OCI-LY7 (cell line): Measurements from ENCODE around the gene CD2BP2. TPM values are rescaled to one million over a fixed set of nuclear protein-coding genes. Genes with fewer than 3 reads are reported as not detected.
"Not testable (repeated sequence)": the region's sequence is repeated elsewhere in the genome, so short reads cannot be mapped to it uniquely, and the experiment has no call there.

Experiments used
- BruUV-seq: library from RNA; stranded (reverse); fragments of 400-500 nt; replicated peaks from 2 replicates; lab custom pipeline; 2021; lab: Mats Ljungman, UMichigan
- CTCF ChIA-PET: fragments of 300-600 bp; sonication (Branson Sonifier 250); formaldehyde crosslinking; loops from one replicate; lab custom pipeline; 2022; ENCODE audit warnings: antibody characterized with exemption; ENCODE audit not compliant: unreplicated experiment; lab: Charles Lee
- POLR2A ChIA-PET: fragments of 300-600 bp; sonication (Branson Sonifier 250); formaldehyde crosslinking; loops from one replicate; lab custom pipeline; 2022; ENCODE audit warnings: antibody characterized with exemption; lab: Charles Lee
- DNase-seq: peaks from one replicate; pipeline ENCODE4 v3.0.0-alpha.2; 2015; ENCODE audit warnings: low spot score
- H2AFZ ChIP-seq: fragments of 200-600 bp; sonication (generic), shearing (Covaris generic); 2 replicates; pipeline ENCODE4 v1.6.1; 2014; ENCODE audit warnings: mild to moderate bottlenecking, antibody characterized with exemption, low read length, moderate library complexity
- H3K27ac ChIP-seq: fragments of 200-600 bp; sonication (generic); 2 replicates; pipeline ENCODE4 v1.5.1; 2014; ENCODE audit warnings: mixed run types, low read depth, mild to moderate bottlenecking, moderate library complexity, low read length, inconsistent platforms; ENCODE audit not compliant: poor library complexity, severe bottlenecking
- H3K36me3 ChIP-seq: fragments of 200-600 bp; sonication (generic); 2 replicates; pipeline ENCODE4 v1.6.1; 2014; ENCODE audit warnings: mild to moderate bottlenecking, antibody characterized with exemption, low read length, moderate library complexity, mixed read lengths; ENCODE audit not compliant: insufficient read depth
- H3K4me1 ChIP-seq: fragments of 200-600 bp; sonication (generic); 2 replicates; pipeline ENCODE4 v1.5.1; 2014; ENCODE audit warnings: mild to moderate bottlenecking, low read length; ENCODE audit not compliant: insufficient read depth, poor library complexity, severe bottlenecking
- H3K4me2 ChIP-seq: fragments of 200-600 bp; sonication (generic); 2 replicates; pipeline ENCODE4 v1.6.1; 2014; ENCODE audit warnings: mild to moderate bottlenecking, low read length
- H3K4me3 ChIP-seq: fragments of 200-600 bp; sonication (generic); 2 replicates; pipeline ENCODE4 v1.5.1; 2014; ENCODE audit warnings: mild to moderate bottlenecking, low read depth, low read length; ENCODE audit not compliant: poor library complexity, severe bottlenecking
- H3K79me2 ChIP-seq: fragments of 200-600 bp; sonication (generic); 2 replicates; pipeline ENCODE4 v1.6.1; 2016; ENCODE audit warnings: low read depth, mild to moderate bottlenecking, low read length, moderate library complexity, mixed read lengths; ENCODE audit not compliant: insufficient read depth
- H3K9me2 ChIP-seq: fragments of 200-600 bp; sonication (generic); 2 replicates; pipeline ENCODE4 v1.6.1; 2016; ENCODE audit warnings: mild to moderate bottlenecking, low read length, mixed read lengths; ENCODE audit not compliant: insufficient read depth
- H3K9me3 ChIP-seq: fragments of 200-600 bp; sonication (generic); 2 replicates; pipeline ENCODE4 v1.6.1; 2014; ENCODE audit warnings: mild to moderate bottlenecking, mixed run types, low read length, mixed read lengths
- H4K20me1 ChIP-seq: fragments of 200-600 bp; sonication (generic); 2 replicates; pipeline ENCODE4 v1.6.1; 2014; ENCODE audit warnings: mild to moderate bottlenecking, antibody characterized with exemption, low read length, moderate library complexity, mixed read lengths; ENCODE audit not compliant: insufficient read depth
- CTCF ChIP-seq: fragments of 200-600 bp; sonication (generic); conservative IDR thresholded peaks from 2 replicates; pipeline ENCODE4 v1.5.1; 2014; ENCODE audit warnings: mild to moderate bottlenecking, antibody characterized with exemption, low read length, moderate library complexity, mixed read lengths
- EZH2phosphoT487 ChIP-seq: fragments of 200-600 bp; sonication (generic); IDR thresholded peaks from 2 replicates; pipeline ENCODE4 v1.6.1; 2018; ENCODE audit warnings: low read depth, borderline replicate concordance, mild to moderate bottlenecking, mixed run types, antibody characterized with exemption, low read length, moderate library complexity, mixed read lengths
- intact Hi-C: fragments of 100-400 bp; cut with micrococcal nuclease; formaldehyde crosslinking; loops from one replicate; pipeline ENCODE4 v1.10.0; 2022; ENCODE audit not compliant: unreplicated experiment
- total RNA-seq, 2 experiments: library from RNA; depleted of rRNA in 1 of 2; stranded (reverse); fragments of >200 nt in 1 of 2; shearing (Covaris generic) in 1 of 2; gene quantifications; 2 replicates each; pipeline ENCODE4 v1.2.3, GENCODE V29; 2014 to 2022

The CD2BP2 gene
- total RNA-seq, 2 experiments from 2014 or later: 69.2 to 111 TPM

DNA sequence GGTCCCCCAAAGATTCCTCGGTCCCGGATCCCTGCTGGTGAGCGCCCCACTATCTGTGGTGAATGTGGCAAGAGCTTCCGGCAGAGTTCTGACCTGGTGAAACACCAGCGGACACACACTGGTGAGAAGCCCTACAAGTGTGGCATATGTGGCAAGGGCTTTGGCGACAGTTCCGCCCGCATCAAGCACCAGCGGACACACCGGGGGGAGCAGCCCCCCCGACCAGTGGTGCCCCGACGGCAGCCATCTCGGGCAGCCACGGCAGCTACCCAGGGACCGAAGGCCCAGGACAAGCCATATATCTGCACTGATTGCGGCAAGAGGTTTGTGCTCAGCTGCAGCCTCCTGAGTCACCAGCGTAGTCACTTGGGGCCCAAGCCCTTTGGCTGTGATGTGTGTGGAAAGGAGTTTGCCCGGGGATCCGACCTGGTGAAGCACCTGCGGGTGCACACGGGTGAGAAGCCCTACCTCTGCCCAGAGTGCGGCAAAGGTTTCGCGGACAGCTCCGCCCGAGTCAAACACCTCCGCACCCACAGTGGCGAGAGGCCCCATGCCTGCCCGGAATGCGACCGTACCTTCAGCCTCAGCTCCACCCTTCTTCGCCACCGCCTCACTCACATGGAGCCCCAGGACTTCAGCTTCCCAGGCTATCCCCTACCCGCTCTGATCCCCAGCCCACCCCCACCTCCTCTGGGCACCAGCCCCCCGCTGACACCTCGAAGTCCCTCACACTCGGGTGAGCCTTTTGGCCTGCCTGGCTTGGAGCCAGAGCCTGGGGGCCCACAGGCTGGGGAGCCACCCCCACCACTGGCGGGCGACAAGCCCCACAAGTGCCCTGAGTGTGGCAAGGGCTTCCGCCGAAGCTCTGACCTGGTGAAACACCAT is 42.9 kb upstream of the CD2BP2 start:
- Histone ChIP-seq H3K4me2 (no peak overlapping the region), H3K9me2 (no peaks in the 10 kb centered on the region), H3K4me1 (peaks cover 23% of the 10 kb centered on the region), H3K9me3 (no peaks in the 10 kb centered on the region), H3K79me2 (peaks cover 17% of the 10 kb centered on the region), H3K4me3 (no peak overlapping the region), H2AFZ (no peak overlapping the region), H4K20me1 (0 out of 2 replicates have a peak, but pooled peaks cover 5% of the 10 kb centered on the region), H3K27ac (no peak overlapping the region), H3K36me3 (peaks cover 30% of the 10 kb centered on the region)
- intact Hi-C loops: no loop called here
- DNase-seq: no peak
- no TSS peak for BruUV-seq
- CTCF ChIA-PET: no interaction called here
- no peak for TF ChIP-seq EZH2phosphoT487
- TF ChIP-seq CTCF: no peak
- POLR2A ChIA-PET: interaction anchor here (0.6 to 1.0 kb wide), 3 partner anchors 20 to 45 kb away, joined by 3 to 5 read pairs (median 3); no protein-coding TSS in a partner anchor

DNA sequence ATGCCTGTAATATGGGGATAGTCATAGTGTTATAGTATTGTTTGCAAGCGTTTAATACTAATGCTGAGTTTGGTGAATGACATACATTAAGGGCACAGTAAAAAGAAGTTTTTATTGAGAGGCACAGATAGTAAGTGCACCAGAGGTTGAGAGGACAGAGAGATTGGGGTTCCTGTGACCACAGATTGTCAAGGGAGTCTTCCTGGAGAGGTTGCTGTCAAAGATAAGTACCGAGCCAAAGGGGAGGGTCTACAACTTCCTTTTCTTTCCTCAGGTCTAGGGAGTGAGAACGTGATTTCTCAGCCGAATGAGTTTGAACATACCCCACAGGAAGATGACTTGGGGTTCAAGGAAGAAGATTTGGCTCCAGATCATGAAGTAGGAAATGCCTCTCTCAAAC is 41.9 kb upstream of the CD2BP2 start:
- H4K20me1 ChIP-seq: 0 out of 2 replicates have a peak, but pooled peaks cover 5% of the 10 kb centered on the region
- intact Hi-C loops: no loop called here
- TF ChIP-seq EZH2phosphoT487 (no peak), CTCF (no peak)
- BruUV-seq: no TSS peak
- ChIA-PET POLR2A (interaction anchor here (0.6 to 1.4 kb wide), 3 partner anchors 11 to 25 kb away, joined by 3 to 5 read pairs (median 3); partner anchors contain the start of gene ZNF771), CTCF (no interaction called here)
- H3K36me3 ChIP-seq: peaks cover 30% of the 10 kb centered on the region
- H3K9me3 ChIP-seq: no peaks in the 10 kb centered on the region
- peaks cover 23% of the 10 kb centered on the region for H3K4me1 ChIP-seq
- H3K4me3 ChIP-seq: no peak overlapping the region
- no peaks in the 10 kb centered on the region for H3K9me2 ChIP-seq
- no peak overlapping the region for H3K27ac ChIP-seq
- H3K4me2 ChIP-seq: 0 out of 2 replicates have a peak overlapping the region, but pooled peaks have one; percentile 6
- H2AFZ ChIP-seq: no peak overlapping the region
- H3K79me2 ChIP-seq: peaks cover 17% of the 10 kb centered on the region
- no peak for DNase-seq

DNA sequence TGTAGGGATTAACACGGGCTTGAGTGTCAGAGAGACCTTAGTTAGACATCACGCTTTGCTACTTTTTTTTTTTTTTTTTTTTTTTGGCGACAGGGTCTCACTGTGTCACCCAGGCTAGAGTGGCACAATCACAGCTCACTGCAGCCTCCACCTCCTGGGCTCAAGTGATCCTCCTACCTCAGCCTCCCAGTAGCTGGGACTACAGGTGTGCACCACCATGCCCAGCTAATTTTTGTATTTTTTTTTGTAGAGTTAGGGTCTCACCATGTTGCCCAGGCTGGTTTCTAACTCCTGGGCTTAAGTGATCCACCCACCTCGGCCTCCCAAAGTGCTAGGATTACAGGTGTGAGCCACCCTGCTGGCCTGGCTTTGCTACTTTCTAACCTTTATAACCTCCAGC is 41.5 kb upstream of the CD2BP2 start:
- H4K20me1 ChIP-seq, H3K9me2 ChIP-seq, intact Hi-C loops, DNase-seq, H3K9me3 ChIP-seq, H3K27ac ChIP-seq, H2AFZ ChIP-seq, CTCF ChIA-PET: not testable (repeated sequence)
- H3K4me1 ChIP-seq: peaks cover 23% of the 10 kb centered on the region
- POLR2A ChIA-PET: interaction anchor here (1.0 to 3.3 kb wide), 3 partner anchors 11 to 25 kb away, joined by 3 to 22 read pairs (median 3); partner anchors contain the start of genes SEPTIN1 and ZNF771
- H3K36me3 ChIP-seq: peaks cover 30% of the 10 kb centered on the region
- peak overlapping the region; percentile 89 for H3K4me3 ChIP-seq
- H3K4me2 ChIP-seq: peak overlapping the region; percentile 85
- peaks cover 17% of the 10 kb centered on the region for H3K79me2 ChIP-seq
- TSS peak; percentile 70 for BruUV-seq
